SK-N-SH (cell line): ENCODE data around the gene CCDC194. TPM values are rescaled to one million over a fixed set of nuclear protein-coding genes. Genes with fewer than 3 reads are reported as not detected.

Experiments
- CTCF ChIA-PET: fragments of 300-600, 350-600 bp; formaldehyde crosslinking; extraction: SDS; loops from one replicate; lab custom pipeline; 2021; lab: Yijun Ruan, JAX
- POLR2A ChIA-PET: fragments of 350-600 bp; sonication (Branson Sonifier 250); formaldehyde crosslinking; extraction: SDS; loops from one replicate; lab custom pipeline; 2020; ENCODE audit warnings: antibody characterized with exemption, inconsistent platforms; lab: Yijun Ruan, JAX
- DNase-seq: peaks from one replicate; pipeline ENCODE4 v3.0.0; 2012
- H2AFZ ChIP-seq: fragments of 200-600 bp; sonication (generic); 2 replicates; pipeline ENCODE4 v1.8.1; 2016; ENCODE audit warnings: antibody characterized with exemption, mild to moderate bottlenecking, low read depth
- H3F3A ChIP-seq: fragments of 200-600 bp; sonication (generic); replicated peaks from 2 replicates; pipeline ENCODE3; 2016; ENCODE audit warnings: antibody characterized with exemption, mild to moderate bottlenecking; ENCODE audit not compliant: insufficient read depth
- H3K27ac ChIP-seq, 2 experiments: fragments of 200-500 bp in 1 of 2; fragments of 200-600 bp in 1 of 2; sonication (Bioruptor generic) in 1 of 2; sonication (generic), shearing (Covaris generic) in 1 of 2; 2 replicates each; pipeline versions ENCODE4 v1.5.1 to v1.6.1; 2014 to 2016; ENCODE audit warnings: low read depth in 2 of 2, inconsistent platforms in 1 of 2, low read length in 1 of 2, mild to moderate bottlenecking in 1 of 2, mixed read lengths in 1 of 2
- H3K27me3 ChIP-seq: fragments of 200-600 bp; sonication (generic), shearing (Covaris generic); 2 replicates; pipeline ENCODE4 v1.6.1; 2016; ENCODE audit warnings: mixed run types; ENCODE audit not compliant: insufficient read depth
- H3K36me3 ChIP-seq, 2 experiments: fragments of 200-500 bp in 1 of 2; fragments of 200-600 bp in 1 of 2; sonication (Bioruptor generic) in 1 of 2; sonication (generic) in 1 of 2; replicated peaks in 1 of 2; 2 replicates each; pipeline versions ENCODE3 to v1.5.1; 2014 to 2016; ENCODE audit warnings: low read length in 1 of 2, mild to moderate bottlenecking in 1 of 2; ENCODE audit not compliant: insufficient read depth in 2 of 2, control insufficient read depth in 1 of 2
- H3K4me1 ChIP-seq, 2 experiments: fragments of 200-500 bp in 1 of 2; fragments of 200-600 bp in 1 of 2; sonication (Bioruptor generic) in 1 of 2; sonication (generic), shearing (Covaris generic) in 1 of 2; 2 replicates each; pipeline versions ENCODE4 v1.5.1 to v1.6.1; 2014 to 2016; ENCODE audit warnings: low read depth in 1 of 2, low read length in 1 of 2, mixed run types in 1 of 2; ENCODE audit not compliant: insufficient read depth in 2 of 2, control insufficient read depth in 1 of 2
- H3K4me2 ChIP-seq: fragments of 200-600 bp; sonication (generic), shearing (Covaris generic); 2 replicates; pipeline ENCODE4 v1.6.1; 2017; ENCODE audit warnings: mixed run types
- H3K4me3 ChIP-seq, 2 experiments: fragments of 200-500 bp in 1 of 2; fragments of 200-600 bp in 1 of 2; sonication (Bioruptor generic) in 1 of 2; sonication (generic), shearing (Covaris generic) in 1 of 2; 2 replicates each; pipeline versions ENCODE4 v1.5.1 to v1.8.1; 2014 to 2016; ENCODE audit warnings: low read depth in 2 of 2, inconsistent platforms in 1 of 2, low read length in 1 of 2, mild to moderate bottlenecking in 1 of 2, mixed read lengths in 1 of 2, moderate library complexity in 1 of 2
- H3K79me2 ChIP-seq: fragments of 200-600 bp; sonication (generic); 2 replicates; pipeline ENCODE4 v1.8.1; 2017; ENCODE audit warnings: mild to moderate bottlenecking; ENCODE audit not compliant: insufficient read depth
- H3K9ac ChIP-seq: fragments of 200-600 bp; sonication (generic); 2 replicates; pipeline ENCODE4 v1.6.1; 2017; ENCODE audit warnings: mixed run types
- H3K9me2 ChIP-seq: fragments of 200-600 bp; sonication (generic); 2 replicates; pipeline ENCODE4 v1.6.1; 2017; ENCODE audit warnings: mixed run types
- H3K9me3 ChIP-seq: fragments of 200-600 bp; sonication (generic); 2 replicates; pipeline ENCODE4 v1.6.1; 2017; ENCODE audit warnings: mixed run types, mild to moderate bottlenecking, moderate library complexity
- H4K20me1 ChIP-seq: fragments of 200-600 bp; sonication (generic); 2 replicates; pipeline ENCODE4 v1.6.1; 2017; ENCODE audit warnings: mild to moderate bottlenecking, mixed run types; ENCODE audit not compliant: insufficient read depth
- EP300 ChIP-seq, 2 experiments: IDR thresholded peaks; 2 replicates each; pipeline versions ENCODE4 v1.4.0 to v1.6.1; 2012; ENCODE audit warnings: borderline replicate concordance in 1 of 2, low read depth in 1 of 2, low read length in 1 of 2
- FOXJ3 ChIP-seq: sonication (generic); formaldehyde crosslinking; IDR thresholded peaks from 2 replicates; pipeline ENCODE4 v1.5.1; 2020; ENCODE audit warnings: mild to moderate bottlenecking, missing genetic modification reagents
- FOXM1 ChIP-seq: IDR thresholded peaks from 2 replicates; pipeline ENCODE4 v1.4.0; 2012; ENCODE audit warnings: low read depth, mild to moderate bottlenecking
- GABPA ChIP-seq: IDR thresholded peaks from 2 replicates; pipeline ENCODE4 v1.4.0; 2012; ENCODE audit warnings: low read depth, mild to moderate bottlenecking
- JUND ChIP-seq: IDR thresholded peaks from 2 replicates; pipeline ENCODE4 v1.4.0; 2012
- MAX ChIP-seq: IDR thresholded peaks from 2 replicates; pipeline ENCODE4 v1.4.0; 2012; ENCODE audit warnings: low read depth
- MEF2A ChIP-seq: IDR thresholded peaks from 2 replicates; pipeline ENCODE4 v1.4.0; 2012; ENCODE audit warnings: low read depth, borderline replicate concordance
- NFIC ChIP-seq: IDR thresholded peaks from 2 replicates; pipeline ENCODE4 v1.4.0; 2012; ENCODE audit warnings: borderline replicate concordance
- NRF1 ChIP-seq: IDR thresholded peaks from 2 replicates; pipeline ENCODE4 v1.6.1; 2012; ENCODE audit warnings: low read depth, mild to moderate bottlenecking, low read length
- PBX3 ChIP-seq: IDR thresholded peaks from 2 replicates; pipeline ENCODE4; 2012
- POLR2AphosphoS5 ChIP-seq: IDR thresholded peaks from 2 replicates; pipeline ENCODE4 v1.6.1; 2012; ENCODE audit warnings: low read depth, low read length
- RAD21 ChIP-seq: IDR thresholded peaks from 2 replicates; pipeline ENCODE4 v1.6.1; 2012; ENCODE audit warnings: mild to moderate bottlenecking, low read length
- RCOR1 ChIP-seq: fragments of 150-350 bp; IDR thresholded peaks from 2 replicates; pipeline ENCODE4 v1.6.1; 2017; ENCODE audit warnings: antibody characterized with exemption, low read length
- REST ChIP-seq: IDR thresholded peaks from 2 replicates; pipeline ENCODE4 v1.6.1; 2012; ENCODE audit warnings: mild to moderate bottlenecking, low read depth, low read length, moderate library complexity
- RFX5 ChIP-seq: IDR thresholded peaks from 2 replicates; pipeline ENCODE4 v1.6.1; 2012; ENCODE audit warnings: mild to moderate bottlenecking, improper control_type of control experiment, low read length
- RXRA ChIP-seq: IDR thresholded peaks from 2 replicates; pipeline ENCODE4 v1.4.0; 2012; ENCODE audit warnings: low read depth, mild to moderate bottlenecking, borderline replicate concordance
- SMC3 ChIP-seq: IDR thresholded peaks from 2 replicates; pipeline ENCODE4 v1.6.1; 2012; ENCODE audit warnings: low read depth, low read length, improper control_type of control experiment
- TEAD4 ChIP-seq: IDR thresholded peaks from 2 replicates; pipeline ENCODE4 v1.4.0; 2012; ENCODE audit warnings: mild to moderate bottlenecking, borderline replicate concordance; ENCODE audit not compliant: insufficient read depth
- YY1 ChIP-seq: IDR thresholded peaks from 2 replicates; pipeline ENCODE4 v1.4.0; 2012; ENCODE audit warnings: low read depth, mild to moderate bottlenecking
- WGBS: methylation state at CpG from one replicate; pipeline ENCODE4 v1.1.6; 2017; ENCODE audit warnings: low lambda C conversion rate; 5-methylcytosine and 5-hydroxymethylcytosine counted together
- polyA plus RNA-seq, 3 experiments: library from polyadenylated mRNA; depleted of rRNA; stranded (reverse); fragments of >200 nt; gene quantifications; 2 replicates each; pipeline ENCODE4 v1.2.3, GENCODE V29; 2012

CCDC194 gene
- polyA plus RNA-seq, 1 of the 3 experiments (the other 2 are of a cell fraction), result not detected

GRCh38 chr19:17423429-17424208 lies 29.6 kb upstream of the CCDC194 start:
- no peaks in the 10 kb centered on the region for H3K9me3 ChIP-seq
- ChIA-PET POLR2A (no interaction called here), CTCF (interaction anchor here (1.2 to 1.5 kb wide), 2 partner anchors 31 to 35 kb away, joined by 3 read pairs; no protein-coding TSS in a partner anchor)
- peaks cover 11% of the 10 kb centered on the region for H3F3A ChIP-seq
- H3K27me3 ChIP-seq, result no peaks in the 10 kb centered on the region
- DNase-seq, result no peak
- no peaks in the 10 kb centered on the region for H3K79me2 ChIP-seq
- H3K4me1 ChIP-seq, result peaks cover 0 to 8% of the 10 kb centered on the region in 2 experiments; a peak in 1 of 4 replicates
- no peaks in the 10 kb centered on the region for H3K9me2 ChIP-seq
- no peak overlapping the region for H3K4me2 ChIP-seq
- no peak overlapping the region for H2AFZ ChIP-seq
- no peak for TF ChIP-seq MEF2A
- no peak for TF ChIP-seq NFIC
- TF ChIP-seq REST, result no peak
- no peak for TF ChIP-seq GABPA
- no peak for TF ChIP-seq RAD21
- no peak for TF ChIP-seq RCOR1
- no peak for TF ChIP-seq PBX3
- no peak for TF ChIP-seq NRF1
- no peak for TF ChIP-seq POLR2AphosphoS5
- TF ChIP-seq FOXM1, result no peak
- TF ChIP-seq FOXJ3, result no peak
- no peak for TF ChIP-seq RXRA
- WGBS, result 90% methylated on average over 10 of the region's 20 CpGs
- peaks cover 3 to 7% of the 10 kb centered on the region in 2 experiments for H3K36me3 ChIP-seq
- no peak overlapping the region for H3K4me3 ChIP-seq
- no peaks in the 10 kb centered on the region for H4K20me1 ChIP-seq
- H3K9ac ChIP-seq, result no peak overlapping the region
- no peak overlapping the region for H3K27ac ChIP-seq

- Histone ChIP-seq H3K4me3 (no peak overlapping the region), H4K20me1 (no peaks in the 10 kb centered on the region), H3K27me3 (no peaks in the 10 kb centered on the region), H3K4me1 (peaks cover 0 to 8% of the 10 kb centered on the region in 2 experiments; a peak in 1 of 4 replicates), H3K9me3 (no peaks in the 10 kb centered on the region), H3K9ac (no peak overlapping the region), H2AFZ (no peak overlapping the region), H3K36me3 (peaks cover 3 to 7% of the 10 kb centered on the region in 2 experiments), H3K9me2 (no peaks in the 10 kb centered on the region), H3K79me2 (no peaks in the 10 kb centered on the region), H3K27ac (no peak overlapping the region), H3F3A (peaks cover 11% of the 10 kb centered on the region), H3K4me2 (no peak overlapping the region)
- DNase-seq, result no peak
- WGBS, result 91% methylated on average over 4 of the region's 4 CpGs
- ChIA-PET CTCF (interaction anchor here (0.9 to 1.2 kb wide), 2 partner anchors 23 to 27 kb away, joined by 3 read pairs; no protein-coding TSS in a partner anchor), POLR2A (no interaction called here)
- TF ChIP-seq RFX5, result no peak
- TF ChIP-seq SMC3, result no peak
- no peak for TF ChIP-seq RCOR1
- TF ChIP-seq JUND, result no peak
- no peak for TF ChIP-seq EP300 (IDR thresholded peaks at IDR 0.05; ENCODE audit: borderline replicate concordance in 1 of 2, low read depth in 1 of 2, low read length in 1 of 2)
- no peak for TF ChIP-seq REST
- TF ChIP-seq MAX, result no peak
- no peak for TF ChIP-seq TEAD4
- no peak for TF ChIP-seq RAD21
- TF ChIP-seq YY1, result no peak
Measured at GRCh38 chr19:17421942-17422341, 27.9 kb upstream of the CCDC194 start.
